Caco-2 (cell line): Measurements from ENCODE around the gene GHR. TPM values are rescaled to one million over a fixed set of nuclear protein-coding genes. Genes with fewer than 3 reads are reported as not detected.

Experiments used
- BruUV-seq: library from RNA; stranded (reverse); fragments of 400-500 nt; replicated peaks from 2 replicates; lab custom pipeline; 2021; lab: Mats Ljungman, UMichigan
- CTCF ChIA-PET: fragments of 300-600 bp; sonication (Branson Sonifier 250); formaldehyde crosslinking; loops from one replicate; lab custom pipeline; 2022; ENCODE audit warnings: antibody characterized with exemption; lab: Charles Lee
- POLR2A ChIA-PET: fragments of 300-600 bp; sonication (Branson Sonifier 250); formaldehyde crosslinking; loops from one replicate; lab custom pipeline; 2022; ENCODE audit warnings: antibody characterized with exemption; lab: Charles Lee
- DNase-seq, 2 experiments: peaks; one replicate each; pipeline versions ENCODE4 v3.0.0 to v3.0.0-alpha.2; 2020 to 2022
- H3K27me3 ChIP-seq: replicated peaks from 2 replicates; pipeline ENCODE4 v1.6.0; 2011; ENCODE audit warnings: low read length; ENCODE audit not compliant: control insufficient read depth, insufficient read depth
- H3K36me3 ChIP-seq: 2 replicates; pipeline ENCODE4 v1.5.1; 2011; ENCODE audit warnings: low read length; ENCODE audit not compliant: control insufficient read depth, insufficient read depth
- H3K4me1 ChIP-seq: fragments of 250-450 bp; sonication (Bioruptor Pico); 2 replicates; pipeline ENCODE4 v1.5.1; 2020; ENCODE audit warnings: mild to moderate bottlenecking
- H3K4me3 ChIP-seq: 2 replicates; pipeline ENCODE4 v1.5.1; 2011; ENCODE audit warnings: low read depth, mild to moderate bottlenecking, control low read depth, low read length
- H3K9me3 ChIP-seq: fragments of 250-450 bp; sonication (Bioruptor Pico); 2 replicates; pipeline ENCODE4 v1.5.1; 2020; ENCODE audit warnings: mild to moderate bottlenecking, moderate library complexity
- H3K27ac Mint-ChIP-seq: one replicate; pipeline ENCODE4 v1.8.0; 2022; ENCODE audit warnings: mixed read lengths; ENCODE audit not compliant: unreplicated experiment
- H3K27me3 Mint-ChIP-seq: one replicate; pipeline ENCODE4 v1.8.0; 2022; ENCODE audit warnings: mixed read lengths; ENCODE audit not compliant: insufficient read depth, unreplicated experiment
- H3K36me3 Mint-ChIP-seq: one replicate; pipeline ENCODE4 v1.8.0; 2022; ENCODE audit warnings: mild to moderate bottlenecking, mixed read lengths; ENCODE audit not compliant: insufficient read depth, unreplicated experiment
- H3K4me1 Mint-ChIP-seq: one replicate; pipeline ENCODE4 v1.8.0; 2022; ENCODE audit warnings: low read depth, mixed read lengths; ENCODE audit not compliant: unreplicated experiment
- H3K4me3 Mint-ChIP-seq: one replicate; pipeline ENCODE4 v1.8.0; 2022; ENCODE audit warnings: mild to moderate bottlenecking, moderate library complexity, mixed read lengths; ENCODE audit not compliant: unreplicated experiment
- H3K9me3 Mint-ChIP-seq: one replicate; pipeline ENCODE4 v1.8.0; 2022; ENCODE audit warnings: mixed read lengths; ENCODE audit not compliant: unreplicated experiment
- CTCF ChIP-seq, 2 experiments: fragments of 200-600 bp in 1 of 2; IDR thresholded peaks; 1 replicate in 1 of 2; 2 replicates in 1 of 2; pipeline versions ENCODE4 v1.5.1 to v1.8.0; 2011 to 2022; ENCODE audit warnings: antibody characterized with exemption in 1 of 2, control low read depth in 1 of 2, inconsistent platforms in 1 of 2, low read depth in 1 of 2, low read length in 1 of 2, mild to moderate bottlenecking in 1 of 2, moderate library complexity in 1 of 2; ENCODE audit not compliant: insufficient read depth in 1 of 2, severe bottlenecking in 1 of 2, unreplicated experiment in 1 of 2
- intact Hi-C: fragments of 100-400 bp; cut with micrococcal nuclease; formaldehyde crosslinking; loops from one replicate; pipeline ENCODE4 v1.10.0; 2022; ENCODE audit not compliant: unreplicated experiment
- total RNA-seq: library from RNA; stranded (reverse); gene quantifications from 2 replicates; pipeline ENCODE4 v1.2.3, GENCODE V29; 2022

The GHR gene
- total RNA-seq, 1 experiment from 2014 or later, result 0.54 TPM

- H3K9me3 ChIP-seq, result no peaks in the 10 kb centered on the region
- intact Hi-C loops, result no loop called here
- no peaks in the 10 kb centered on the region for H3K4me1 ChIP-seq
- no peak for TF ChIP-seq CTCF (IDR thresholded peaks at IDR 0.05; ENCODE audit: insufficient read depth in 1 of 2, low read depth in 1 of 2, low read length in 1 of 2, severe bottlenecking in 1 of 2, unreplicated experiment in 1 of 2)
- no peaks in the 10 kb centered on the region for H3K4me1 Mint-ChIP-seq
- no peak for DNase-seq
- no peak overlapping the region for H3K4me3 Mint-ChIP-seq
- BruUV-seq, result no TSS peak
- H3K27me3 ChIP-seq, result no peaks in the 10 kb centered on the region
- POLR2A ChIA-PET, result no interaction called here
- CTCF ChIA-PET, result no interaction called here
- peaks cover 20% of the 10 kb centered on the region for H3K9me3 Mint-ChIP-seq
- H3K36me3 ChIP-seq, result no peaks in the 10 kb centered on the region
- H3K27me3 Mint-ChIP-seq, result peaks cover 4% of the 10 kb centered on the region
- no peak overlapping the region for H3K27ac Mint-ChIP-seq
- H3K4me3 ChIP-seq, result no peak overlapping the region
- H3K36me3 Mint-ChIP-seq, result no peaks in the 10 kb centered on the region
Measured at GRCh38 chr5:42399702-42400101, 23.5 kb upstream of the GHR start.

GRCh38 chr5:42400474-42400873 lies 22.8 kb upstream of the GHR start:
- peaks cover 4% of the 10 kb centered on the region for H3K27me3 Mint-ChIP-seq
- Histone ChIP-seq H3K4me3 (no peak overlapping the region), H3K9me3 (no peaks in the 10 kb centered on the region), H3K4me1 (no peaks in the 10 kb centered on the region), H3K36me3 (no peaks in the 10 kb centered on the region), H3K27me3 (no peaks in the 10 kb centered on the region)
- no peaks in the 10 kb centered on the region for H3K36me3 Mint-ChIP-seq
- no peak overlapping the region for H3K4me3 Mint-ChIP-seq
- H3K4me1 Mint-ChIP-seq, result no peaks in the 10 kb centered on the region
- intact Hi-C loops, result no loop called here
- ChIA-PET CTCF (no interaction called here), POLR2A (no interaction called here)
- no TSS peak for BruUV-seq
- DNase-seq, result no peak
- H3K9me3 Mint-ChIP-seq, result peaks cover 12% of the 10 kb centered on the region
- no peak for TF ChIP-seq CTCF (IDR thresholded peaks at IDR 0.05; ENCODE audit: insufficient read depth in 1 of 2, low read depth in 1 of 2, low read length in 1 of 2, severe bottlenecking in 1 of 2, unreplicated experiment in 1 of 2)
- H3K27ac Mint-ChIP-seq, result no peak overlapping the region

- H3K36me3 ChIP-seq, result no peaks in the 10 kb centered on the region
- no TSS peak for BruUV-seq
- CTCF ChIA-PET, result no interaction called here
- H3K4me1 ChIP-seq, result no peaks in the 10 kb centered on the region
- H3K4me1 Mint-ChIP-seq, result no peaks in the 10 kb centered on the region
- H3K9me3 Mint-ChIP-seq, result no peaks in the 10 kb centered on the region
- POLR2A ChIA-PET, result no interaction called here
- H3K27ac Mint-ChIP-seq, result no peak overlapping the region
- H3K36me3 Mint-ChIP-seq, result no peaks in the 10 kb centered on the region
- no peak overlapping the region for H3K4me3 ChIP-seq
- DNase-seq, result no peak
- peaks cover 4% of the 10 kb centered on the region for H3K27me3 Mint-ChIP-seq
- no peaks in the 10 kb centered on the region for H3K27me3 ChIP-seq
- intact Hi-C loops, result no loop called here
- H3K9me3 ChIP-seq, result no peaks in the 10 kb centered on the region
- TF ChIP-seq CTCF (IDR thresholded peaks at IDR 0.05; ENCODE audit: insufficient read depth in 1 of 2, low read depth in 1 of 2, low read length in 1 of 2, severe bottlenecking in 1 of 2, unreplicated experiment in 1 of 2), result no peak
- no peak overlapping the region for H3K4me3 Mint-ChIP-seq
Measured at GRCh38 chr5:42403236-42403635, 20.0 kb upstream of the GHR start.
